Testis (tissue), 2 donors: ENCODE results near the gene ZBTB20.

Experiments used
- POLR2A ChIP-seq: fragments of 450-650 bp; IDR thresholded peaks from one replicate; pipeline ENCODE4 v1.6.1; 2017; ENCODE audit warnings: antibody characterized with exemption, mild to moderate bottlenecking, moderate library complexity
- TF ChIP-seq, protein P1 (sequence below), 3 experiments: fragments of 450-650 bp in 2 of 3; fragments of 200-600 bp in 1 of 3; sonication (generic) in 1 of 3; IDR thresholded peaks; one replicate each; pipeline ENCODE4 v1.5.1; 2016 to 2019; ENCODE audit warnings: antibody characterized with exemption in 3 of 3, mild to moderate bottlenecking in 2 of 3, moderate library complexity in 1 of 3

DNA sequence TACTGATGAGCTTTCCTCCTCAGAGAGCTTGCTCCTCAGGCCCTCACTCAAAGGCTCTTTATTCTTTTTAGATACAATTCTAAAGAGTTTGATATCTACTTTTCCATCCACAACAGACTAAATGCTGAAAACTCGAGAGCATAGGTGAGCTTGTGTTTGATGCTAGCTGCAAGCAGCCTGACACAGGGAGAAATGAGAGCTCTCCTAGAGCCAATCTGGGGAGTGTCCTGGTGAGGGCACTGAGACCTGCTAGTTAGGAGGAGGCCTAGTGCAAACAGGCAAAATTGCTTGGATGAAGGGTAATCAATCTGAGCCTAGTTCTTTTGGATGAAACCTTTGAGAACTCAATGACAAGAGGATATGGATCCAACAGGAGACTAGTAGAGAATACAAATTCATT, 300.8 kb downstream of the ZBTB20 start:
- TF ChIP-seq, protein P1, sequence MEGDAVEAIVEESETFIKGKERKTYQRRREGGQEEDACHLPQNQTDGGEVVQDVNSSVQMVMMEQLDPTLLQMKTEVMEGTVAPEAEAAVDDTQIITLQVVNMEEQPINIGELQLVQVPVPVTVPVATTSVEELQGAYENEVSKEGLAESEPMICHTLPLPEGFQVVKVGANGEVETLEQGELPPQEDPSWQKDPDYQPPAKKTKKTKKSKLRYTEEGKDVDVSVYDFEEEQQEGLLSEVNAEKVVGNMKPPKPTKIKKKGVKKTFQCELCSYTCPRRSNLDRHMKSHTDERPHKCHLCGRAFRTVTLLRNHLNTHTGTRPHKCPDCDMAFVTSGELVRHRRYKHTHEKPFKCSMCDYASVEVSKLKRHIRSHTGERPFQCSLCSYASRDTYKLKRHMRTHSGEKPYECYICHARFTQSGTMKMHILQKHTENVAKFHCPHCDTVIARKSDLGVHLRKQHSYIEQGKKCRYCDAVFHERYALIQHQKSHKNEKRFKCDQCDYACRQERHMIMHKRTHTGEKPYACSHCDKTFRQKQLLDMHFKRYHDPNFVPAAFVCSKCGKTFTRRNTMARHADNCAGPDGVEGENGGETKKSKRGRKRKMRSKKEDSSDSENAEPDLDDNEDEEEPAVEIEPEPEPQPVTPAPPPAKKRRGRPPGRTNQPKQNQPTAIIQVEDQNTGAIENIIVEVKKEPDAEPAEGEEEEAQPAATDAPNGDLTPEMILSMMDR (IDR thresholded peaks at IDR 0.05): no peak
- no peak for TF ChIP-seq POLR2A
